Tibial nerve (tissue), 3 donors: Measurements from ENCODE around the gene CEMIP2.

ENCODE experiments used
- POLR2A ChIP-seq, 2 donors: fragments of 450-650 bp; IDR thresholded peaks; one replicate each; pipeline ENCODE4 v1.6.1; 2017; ENCODE audit warnings: antibody characterized with exemption in 2 of 2, mild to moderate bottlenecking in 2 of 2, moderate library complexity in 2 of 2
- TF ChIP-seq, protein P1 (sequence below), 5 experiments: fragments of 200-600 bp in 3 of 5; fragments of 450-650 bp in 2 of 5; sonication (generic) in 3 of 5; IDR thresholded peaks; one replicate each; pipeline ENCODE4 v1.5.1; 2016 to 2019; ENCODE audit warnings: antibody characterized with exemption in 5 of 5, mild to moderate bottlenecking in 3 of 5, moderate library complexity in 2 of 5

DNA sequence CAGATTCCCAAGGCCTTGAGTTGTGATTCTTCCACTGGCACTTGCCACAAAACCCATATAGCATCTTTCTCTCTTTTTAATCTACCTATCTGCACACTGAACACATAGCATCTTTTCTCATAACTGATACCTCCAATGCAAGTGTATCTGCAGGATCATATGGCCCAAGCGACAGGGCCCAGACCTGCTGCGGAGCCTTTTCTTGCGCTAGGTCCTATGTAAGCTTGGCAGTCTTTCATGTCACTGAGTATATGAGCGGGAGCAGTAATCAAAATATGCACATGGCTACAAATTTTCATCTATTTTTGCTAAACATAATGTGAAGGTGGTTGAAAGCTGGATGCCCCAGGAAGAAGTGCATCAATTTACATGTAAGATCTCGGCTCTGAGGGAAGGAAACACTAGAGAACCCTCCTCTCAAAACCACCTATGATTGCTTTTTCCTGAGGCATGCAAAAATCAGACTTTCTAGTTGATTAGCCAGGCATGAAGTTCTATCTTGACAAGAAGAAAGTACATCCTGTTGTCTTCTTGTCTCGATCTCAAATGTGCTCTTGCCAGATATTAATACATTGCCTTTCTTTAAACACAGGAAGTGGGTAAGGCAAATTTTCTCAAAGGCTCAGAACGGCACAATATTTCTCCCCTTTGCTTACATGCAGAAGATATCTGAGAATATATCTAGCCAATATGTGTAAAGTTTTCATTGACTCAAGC, 26.9 kb upstream of the CEMIP2 start:
- TF ChIP-seq POLR2A (IDR thresholded peaks at IDR 0.05): no peak
- TF ChIP-seq, protein P1, sequence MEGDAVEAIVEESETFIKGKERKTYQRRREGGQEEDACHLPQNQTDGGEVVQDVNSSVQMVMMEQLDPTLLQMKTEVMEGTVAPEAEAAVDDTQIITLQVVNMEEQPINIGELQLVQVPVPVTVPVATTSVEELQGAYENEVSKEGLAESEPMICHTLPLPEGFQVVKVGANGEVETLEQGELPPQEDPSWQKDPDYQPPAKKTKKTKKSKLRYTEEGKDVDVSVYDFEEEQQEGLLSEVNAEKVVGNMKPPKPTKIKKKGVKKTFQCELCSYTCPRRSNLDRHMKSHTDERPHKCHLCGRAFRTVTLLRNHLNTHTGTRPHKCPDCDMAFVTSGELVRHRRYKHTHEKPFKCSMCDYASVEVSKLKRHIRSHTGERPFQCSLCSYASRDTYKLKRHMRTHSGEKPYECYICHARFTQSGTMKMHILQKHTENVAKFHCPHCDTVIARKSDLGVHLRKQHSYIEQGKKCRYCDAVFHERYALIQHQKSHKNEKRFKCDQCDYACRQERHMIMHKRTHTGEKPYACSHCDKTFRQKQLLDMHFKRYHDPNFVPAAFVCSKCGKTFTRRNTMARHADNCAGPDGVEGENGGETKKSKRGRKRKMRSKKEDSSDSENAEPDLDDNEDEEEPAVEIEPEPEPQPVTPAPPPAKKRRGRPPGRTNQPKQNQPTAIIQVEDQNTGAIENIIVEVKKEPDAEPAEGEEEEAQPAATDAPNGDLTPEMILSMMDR (IDR thresholded peaks at IDR 0.05): no peak
